GM12872 (cell line): ENCODE results near the gene ANKRD26.

Source experiments
- CTCF ChIP-seq: IDR thresholded peaks from 3 replicates; pipeline ENCODE4 v1.5.1; 2011; ENCODE audit warnings: low read depth, mild to moderate bottlenecking, low read length, moderate library complexity; ENCODE audit not compliant: insufficient read depth

ANKRD26 gene

DNA sequence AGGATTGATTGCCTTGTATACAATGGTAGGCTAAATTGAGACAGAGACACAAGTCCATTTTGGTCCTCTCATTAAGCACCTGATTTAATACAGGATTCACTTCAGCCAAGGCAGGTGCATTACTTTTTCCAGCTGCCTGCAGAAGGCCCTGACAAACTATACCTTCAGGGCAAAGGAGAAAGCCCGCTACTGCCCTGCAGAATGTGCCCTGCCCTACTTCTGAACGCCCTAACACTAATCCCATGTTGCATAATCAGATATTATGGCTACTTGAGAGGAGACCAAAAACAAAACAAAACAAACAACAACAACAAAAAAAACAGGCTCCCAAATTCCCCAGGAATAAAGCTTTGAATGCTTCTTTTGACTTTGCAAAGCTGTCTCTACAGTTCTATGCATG is 122.7 kb downstream of the ANKRD26 start:
- no peak for TF ChIP-seq CTCF

- no peak for TF ChIP-seq CTCF
Observed at GRCh38 chr10:26970667-26971066, 129.6 kb downstream of the ANKRD26 start.

DNA sequence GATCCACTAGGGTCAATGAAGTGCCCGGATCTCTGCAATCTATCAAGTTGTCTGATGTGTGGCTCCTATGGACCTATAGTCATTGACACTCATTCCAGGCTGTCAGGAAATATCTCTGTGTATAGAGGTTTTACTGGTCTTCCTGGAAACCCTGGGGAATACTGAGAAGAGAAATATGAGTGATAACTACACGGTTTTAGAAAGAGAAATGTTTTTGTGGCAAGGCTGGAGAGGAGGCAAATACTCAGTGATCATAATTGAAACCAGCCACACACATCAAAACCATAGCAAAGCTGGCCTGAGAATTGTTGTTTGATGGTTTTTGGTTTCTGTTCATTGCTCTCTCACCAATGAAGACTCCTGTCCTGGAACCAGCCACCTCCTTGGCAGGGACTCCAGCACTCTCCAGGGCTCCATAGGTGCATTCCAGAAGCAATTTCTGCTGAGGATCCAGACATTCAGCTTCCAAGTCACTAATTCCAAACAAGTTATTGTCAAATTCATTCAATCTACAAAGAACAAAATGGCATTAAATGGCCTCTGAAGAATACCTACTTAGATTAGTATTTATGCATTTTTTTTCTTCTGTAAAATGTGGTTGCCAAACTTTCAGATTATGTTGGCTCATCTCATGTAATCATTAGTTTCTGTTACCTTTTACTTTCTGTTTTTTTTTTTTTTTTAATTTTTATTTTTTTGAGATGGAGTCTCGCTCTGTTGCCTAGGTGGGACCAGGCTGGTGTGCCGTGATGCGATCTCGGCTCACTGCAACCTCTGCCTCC is 131.0 kb downstream of the ANKRD26 start:
- no peak for TF ChIP-seq CTCF

DNA sequence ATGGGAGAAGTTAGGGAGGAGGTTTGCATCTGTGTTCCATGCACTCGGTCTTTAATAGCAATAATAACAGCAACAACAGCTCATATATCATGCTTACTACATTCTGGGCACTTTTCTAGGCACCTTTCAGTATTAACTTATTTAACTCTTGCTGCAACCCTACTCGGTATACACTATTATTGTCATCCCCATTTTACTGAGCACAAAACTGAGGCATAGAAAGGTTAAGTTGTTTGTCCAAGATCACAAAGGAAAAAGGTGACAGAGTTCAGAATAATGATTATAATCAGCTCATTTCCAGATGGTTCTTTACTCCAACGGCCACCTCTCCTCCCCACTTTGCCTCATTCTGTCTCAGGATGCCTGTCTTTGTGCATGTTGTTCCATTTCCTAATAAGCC is 137.5 kb downstream of the ANKRD26 start:
- TF ChIP-seq CTCF, result no peak

- TF ChIP-seq CTCF, result no peak
Observed at GRCh38 chr10:26960308-26960707, 140.0 kb downstream of the ANKRD26 start.

DNA sequence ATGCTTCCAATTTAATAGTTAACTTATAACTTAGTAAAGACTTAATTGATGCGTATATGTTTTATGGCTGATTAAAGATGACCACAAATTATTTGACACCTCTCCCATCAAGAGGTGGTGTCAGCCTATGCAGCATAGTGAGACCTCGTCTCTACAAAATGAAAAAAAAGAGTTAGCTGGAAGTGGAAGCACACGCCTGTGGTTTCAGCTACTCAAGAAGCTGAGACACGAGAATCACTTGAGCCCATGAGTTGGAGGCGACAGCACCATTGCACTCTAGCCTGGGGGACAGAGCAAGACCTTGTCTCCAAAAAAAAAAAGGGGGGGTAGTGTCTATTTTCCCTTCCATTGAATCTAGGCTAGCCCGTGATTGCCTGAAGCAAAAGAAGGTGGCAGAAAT is 140.5 kb downstream of the ANKRD26 start:
- TF ChIP-seq CTCF, result no peak
